HG03432 (cell line): Measurements from ENCODE around the gene MTSS2.

Experiments used
- ATAC-seq: cut with Tn5 transposase; IDR thresholded peaks from one replicate; pipeline ENCODE4 v1.9.1; 2021; ENCODE audit warnings: mild to moderate bottlenecking, moderate library complexity; ENCODE audit not compliant: unreplicated experiment

MTSS2 gene

DNA sequence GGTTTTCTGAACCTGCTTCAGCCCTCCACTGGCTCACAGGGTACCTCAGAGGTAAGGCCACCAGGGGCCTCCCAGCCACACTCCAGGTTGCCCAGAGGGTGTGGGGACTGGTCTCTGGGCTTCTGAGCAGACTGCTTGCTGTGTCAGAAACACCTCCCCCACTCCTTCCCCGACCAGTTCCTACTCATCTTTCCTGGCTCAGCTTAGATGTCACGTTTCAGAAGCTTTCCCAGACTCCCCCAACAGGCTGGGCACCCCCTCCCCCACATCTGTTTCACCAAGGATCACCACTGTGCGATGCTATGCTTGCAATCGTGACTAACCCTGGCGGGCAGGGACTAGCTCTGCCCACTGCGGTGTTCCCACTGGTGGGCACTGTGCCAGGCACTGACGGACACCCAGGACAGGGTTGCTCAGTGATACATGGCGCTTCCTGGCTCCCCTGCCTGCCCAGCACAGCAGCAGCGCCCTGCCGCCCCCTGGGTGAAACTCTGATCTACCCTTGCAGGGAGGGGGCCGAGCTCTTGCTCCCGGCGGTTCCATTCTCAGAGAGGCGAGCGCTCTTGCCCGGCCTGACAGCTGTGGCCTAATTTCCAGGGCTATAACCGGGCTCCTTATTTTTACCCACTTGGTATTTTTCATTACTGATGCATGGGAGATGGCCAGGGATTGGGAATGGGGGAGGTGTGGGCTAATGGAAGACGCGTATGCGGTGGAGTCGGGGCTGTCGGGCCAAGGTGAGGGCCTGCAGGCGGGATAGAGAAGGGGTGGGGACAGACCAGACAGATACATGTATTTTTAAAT lies 29.4 kb upstream of the MTSS2 start:
- ATAC-seq, result no peak

GRCh38 chr16:70714581-70715054 lies 28.8 kb upstream of the MTSS2 start:
- no peak for ATAC-seq

DNA sequence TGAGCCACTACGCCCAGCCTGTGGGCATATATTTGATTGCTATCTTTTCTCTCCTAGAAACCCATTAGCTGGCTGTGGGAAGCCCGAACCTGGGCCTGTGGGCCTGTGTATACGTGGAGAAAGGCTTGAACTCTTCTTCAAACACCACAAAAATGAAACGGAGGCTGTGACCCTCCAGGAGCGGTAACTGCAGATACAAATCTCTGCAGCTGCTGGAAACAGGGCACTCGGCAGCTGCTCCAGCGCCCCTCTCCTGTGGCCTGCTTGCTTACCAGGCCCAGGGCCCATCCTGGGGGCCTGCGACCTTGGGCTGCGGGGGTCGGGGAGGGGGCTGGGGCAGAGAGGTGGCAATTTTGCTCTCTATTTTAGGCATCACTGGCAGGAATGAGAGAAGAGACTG lies 28.0 kb upstream of the MTSS2 start:
- no peak for ATAC-seq

GRCh38 chr16:70713342-70713741 lies 27.5 kb upstream of the MTSS2 start:
- no peak for ATAC-seq

GRCh38 chr16:70712942-70713341 lies 27.1 kb upstream of the MTSS2 start:
- no peak for ATAC-seq

DNA sequence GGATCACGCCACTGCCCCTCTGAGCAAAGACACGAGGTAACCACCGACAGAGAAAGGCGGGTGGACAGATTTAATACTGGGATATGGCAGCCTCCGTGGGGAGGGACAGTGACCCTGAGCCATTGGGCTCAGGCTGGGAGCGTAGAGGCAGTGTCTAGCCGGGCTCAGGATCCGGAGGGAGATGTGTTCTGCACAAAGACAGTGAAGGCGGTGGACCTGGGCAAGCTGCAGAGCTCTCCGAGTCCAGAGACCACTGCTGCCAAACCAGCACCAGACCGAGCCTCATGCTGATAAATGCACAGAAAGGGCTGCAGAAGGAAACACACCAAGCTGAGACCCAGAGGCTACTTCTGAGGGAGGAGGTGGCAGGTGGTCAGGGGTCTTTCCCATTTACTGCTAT lies 26.5 kb upstream of the MTSS2 start:
- ATAC-seq, result no peak

GRCh38 chr16:70711211-70712031 lies 25.6 kb upstream of the MTSS2 start:
- ATAC-seq, result no peak

- no peak for ATAC-seq
These were observed 24.8 kb upstream of the MTSS2 start for GRCh38 chr16:70710422-70711210.

DNA sequence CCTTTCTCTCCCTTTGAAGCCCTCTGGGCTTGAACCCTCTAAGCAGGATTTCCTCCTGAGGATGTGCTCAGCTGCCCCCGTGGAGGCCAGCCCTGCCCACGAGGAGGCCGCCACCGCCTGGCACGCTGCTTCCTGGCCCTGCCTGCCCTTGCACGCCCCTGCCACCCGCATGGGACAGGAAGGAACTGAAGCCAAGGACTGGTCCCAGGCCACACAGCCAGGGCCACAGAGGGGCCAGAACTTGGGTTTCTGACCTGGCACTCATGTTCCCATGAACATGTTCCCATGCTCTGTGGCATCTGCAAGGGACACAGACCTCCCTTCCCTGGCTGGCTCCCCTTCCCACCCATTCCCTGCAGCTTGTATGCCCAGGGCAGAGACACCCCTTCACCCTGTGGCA lies 24.1 kb upstream of the MTSS2 start:
- ATAC-seq, result no peak

DNA sequence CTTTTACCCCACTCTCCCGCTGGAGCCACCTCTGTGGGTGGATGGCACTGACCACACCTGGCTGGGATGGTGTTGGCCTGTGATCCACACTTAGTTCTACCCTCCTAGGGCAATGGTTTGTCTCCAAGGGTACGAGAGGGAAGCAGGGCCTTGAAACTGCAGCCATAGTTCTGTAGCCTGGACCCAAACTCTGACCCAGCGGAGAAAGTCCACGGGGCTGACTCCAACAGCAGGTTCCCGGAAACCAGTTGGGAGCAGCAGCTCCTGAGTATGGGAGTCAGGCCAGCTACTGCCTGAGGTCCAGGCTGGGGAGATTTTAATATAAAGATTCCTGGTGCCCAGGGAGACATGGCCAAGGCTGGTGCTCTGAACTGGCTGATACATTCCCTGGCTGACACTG lies 23.6 kb upstream of the MTSS2 start:
- ATAC-seq, result no peak

DNA sequence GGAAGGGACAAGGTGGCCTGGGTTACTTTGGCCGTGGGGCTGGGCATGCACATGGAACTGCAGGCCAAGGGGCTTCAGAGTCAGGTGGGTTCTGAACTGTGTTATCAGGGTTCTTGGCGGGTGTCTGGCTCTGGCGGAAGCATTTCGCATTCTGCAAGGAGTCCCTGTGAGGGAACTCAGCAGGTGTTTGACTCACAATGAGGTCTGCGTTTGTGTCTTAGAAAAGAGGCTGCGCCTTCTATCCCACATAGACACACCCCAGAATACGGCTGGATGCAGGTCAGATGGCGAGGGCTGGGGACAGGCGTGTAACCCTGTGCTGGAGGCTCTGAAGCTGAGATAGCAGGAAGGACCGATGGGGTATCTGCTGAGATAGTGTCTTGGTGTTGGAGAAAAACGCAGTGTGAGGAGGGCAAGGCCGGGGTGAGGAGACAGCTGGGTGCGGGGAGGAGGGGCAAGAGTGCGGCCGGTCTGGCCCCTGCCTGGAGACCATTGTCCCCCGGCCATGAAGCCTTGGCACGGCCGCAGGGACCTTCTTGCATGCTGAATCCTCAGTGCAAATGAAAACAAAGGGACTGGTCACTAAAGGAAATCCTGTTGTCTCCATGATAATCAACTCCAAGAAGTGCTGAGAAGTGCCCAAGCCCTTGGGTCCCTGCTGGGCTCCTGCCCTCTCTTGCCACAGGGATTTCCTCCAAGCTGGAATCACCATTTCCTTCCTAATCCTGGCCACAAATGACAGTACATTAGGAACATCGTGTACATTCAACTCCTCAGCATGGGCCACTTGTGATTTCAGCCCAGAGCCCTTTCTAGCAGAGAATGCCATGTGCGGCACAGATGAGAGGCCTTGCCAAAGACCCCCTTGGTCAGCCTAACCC lies 22.8 kb upstream of the MTSS2 start:
- ATAC-seq, result no peak

DNA sequence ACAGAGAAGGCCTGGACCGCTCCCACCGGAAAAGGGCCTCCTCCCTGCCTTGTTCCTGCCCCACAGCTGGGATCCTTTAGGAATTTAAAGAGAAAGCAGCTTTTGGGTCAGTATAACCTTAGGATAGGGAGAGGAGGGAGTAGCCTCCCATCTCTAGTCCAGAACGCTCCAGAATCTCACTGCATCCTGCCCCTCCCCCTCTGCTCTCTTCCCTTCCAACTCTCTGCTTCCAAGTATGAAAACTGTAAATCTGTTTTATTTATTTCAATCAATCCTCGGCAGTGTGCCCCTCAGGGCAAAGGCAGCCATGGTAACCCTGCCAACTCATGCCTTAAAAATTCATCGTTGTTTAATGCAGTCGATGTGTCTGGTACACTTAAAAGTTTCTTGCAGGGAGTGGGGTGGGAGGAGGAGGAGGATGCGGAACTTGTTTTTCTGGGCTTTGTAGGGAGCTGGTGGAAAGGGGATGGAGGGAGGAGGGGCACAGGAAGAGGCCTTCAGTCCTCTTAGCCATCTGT lies 21.2 kb upstream of the MTSS2 start:
- no peak for ATAC-seq

DNA sequence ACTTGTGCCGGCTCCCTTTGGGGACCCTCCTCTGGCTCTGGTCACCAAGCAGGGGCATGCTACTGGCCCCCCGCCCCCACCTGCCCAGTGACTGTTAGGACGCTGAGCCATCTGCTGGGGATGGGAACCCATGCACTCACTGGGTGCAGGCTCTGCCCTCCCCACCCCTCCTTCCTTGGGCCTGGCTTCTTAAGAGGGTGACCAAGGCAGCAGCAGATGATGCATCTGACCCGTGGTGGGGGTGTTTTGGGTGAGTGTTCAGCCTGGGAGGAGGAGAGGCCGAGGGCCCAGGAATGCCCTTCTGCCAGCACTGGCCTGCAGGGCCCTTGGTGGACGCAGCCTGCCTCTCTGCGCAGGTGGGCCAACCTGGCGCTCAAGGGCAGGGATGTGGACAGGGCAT lies 19.2 kb upstream of the MTSS2 start:
- no peak for ATAC-seq

DNA sequence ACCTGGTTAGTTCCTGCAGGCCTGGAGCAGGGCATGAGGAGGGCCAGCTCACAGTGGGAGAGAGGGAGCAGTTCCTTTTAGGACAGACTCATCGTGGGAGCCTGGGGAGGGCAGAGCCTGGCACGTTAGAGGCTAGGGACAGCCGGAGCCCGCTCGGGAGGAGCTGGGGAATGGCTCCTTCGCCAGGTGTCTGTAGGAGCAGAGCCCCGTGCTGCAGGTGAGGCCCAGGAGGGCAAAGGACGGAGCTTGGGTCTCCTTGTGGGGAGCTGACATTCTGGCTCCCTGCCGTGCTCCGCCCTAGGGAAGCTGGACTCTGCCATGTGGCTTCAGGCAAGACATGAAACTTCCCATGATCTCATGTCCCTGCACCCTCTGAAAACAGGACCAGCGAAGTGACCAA lies 18.7 kb upstream of the MTSS2 start:
- ATAC-seq, result no peak

DNA sequence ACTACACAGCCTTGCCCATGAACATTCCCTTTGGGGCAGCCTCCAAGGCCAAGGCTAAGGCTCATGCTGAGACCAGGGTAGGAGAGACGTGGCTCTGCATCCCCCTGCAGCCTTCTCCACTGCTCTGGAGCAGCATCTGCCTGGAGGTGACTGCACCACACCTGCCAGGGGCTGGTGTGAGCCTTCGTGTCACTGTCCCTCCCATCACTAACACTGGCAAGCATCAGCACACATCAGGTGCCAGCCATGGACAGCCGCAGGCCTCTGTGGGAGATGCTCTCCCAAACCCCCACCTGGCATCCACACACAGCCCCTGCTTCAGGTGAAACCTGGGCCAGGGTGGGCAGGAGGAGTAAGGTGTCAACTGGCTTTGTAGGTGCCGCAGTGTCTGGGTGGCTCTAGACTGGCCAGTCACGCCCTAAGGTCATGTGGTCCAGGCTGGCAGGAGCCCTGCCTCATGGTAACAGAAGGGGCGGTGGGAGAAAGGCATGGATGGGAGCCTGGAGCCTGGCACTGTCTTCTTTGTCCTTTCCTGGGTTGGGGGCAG lies 18.1 kb upstream of the MTSS2 start:
- no peak for ATAC-seq

DNA sequence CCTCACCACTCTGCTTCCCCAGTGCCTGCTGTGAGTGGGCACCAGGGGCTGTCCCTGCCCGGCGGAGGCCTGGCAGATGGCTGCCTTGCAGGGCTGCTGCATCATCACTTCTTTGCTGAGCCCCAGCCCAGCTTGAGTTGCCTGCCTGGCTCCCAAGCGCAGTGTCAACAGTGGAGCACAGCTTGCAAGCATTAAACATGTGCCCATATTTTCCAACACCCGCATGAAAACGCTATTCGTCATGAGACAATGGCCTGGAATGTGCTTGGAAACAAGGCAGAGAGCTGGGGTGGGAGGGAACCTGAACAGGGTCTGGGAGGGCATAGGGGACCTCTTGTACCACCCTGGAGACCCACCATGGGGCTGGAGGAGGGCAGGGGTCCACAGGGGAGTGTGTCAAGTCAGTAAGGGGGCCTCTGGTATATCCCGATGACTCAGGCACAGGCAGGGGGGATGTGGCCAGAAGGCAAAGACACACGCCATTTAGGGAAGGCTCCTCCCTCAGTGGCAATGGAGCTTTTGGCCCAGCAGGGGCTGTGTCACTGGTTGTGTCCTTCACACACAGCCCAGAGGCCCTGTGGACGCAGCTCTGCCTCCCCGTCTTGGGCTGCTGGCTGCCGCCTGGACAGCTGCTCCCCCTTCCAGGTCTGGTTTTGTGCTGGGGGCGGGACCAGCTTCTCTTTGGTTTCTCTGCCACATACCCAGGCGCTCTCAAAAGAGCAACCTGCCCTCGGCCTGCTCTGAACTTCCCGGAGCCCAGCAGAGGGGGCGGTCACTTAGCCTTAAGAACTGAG lies 17.4 kb upstream of the MTSS2 start:
- ATAC-seq, result no peak

DNA sequence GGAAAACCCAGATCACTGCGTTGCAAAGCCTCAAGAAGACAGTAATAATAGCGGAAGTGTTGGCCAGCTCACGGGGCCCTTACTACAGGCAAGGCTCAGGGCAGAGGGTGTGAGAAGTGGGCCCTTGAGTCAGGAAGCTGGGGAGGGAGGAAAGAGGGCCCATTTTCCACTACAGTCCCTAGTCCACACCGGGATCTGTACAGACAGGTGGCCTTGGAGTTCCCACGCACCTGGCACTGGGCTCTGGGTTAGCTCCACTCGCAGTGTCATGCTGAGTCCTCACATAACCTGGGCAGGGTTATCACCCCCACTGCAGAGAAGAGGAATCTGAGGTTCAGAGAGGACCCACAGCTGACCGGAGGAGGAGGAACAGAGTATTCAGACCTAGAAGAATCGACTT lies 16.8 kb upstream of the MTSS2 start:
- no peak for ATAC-seq

DNA sequence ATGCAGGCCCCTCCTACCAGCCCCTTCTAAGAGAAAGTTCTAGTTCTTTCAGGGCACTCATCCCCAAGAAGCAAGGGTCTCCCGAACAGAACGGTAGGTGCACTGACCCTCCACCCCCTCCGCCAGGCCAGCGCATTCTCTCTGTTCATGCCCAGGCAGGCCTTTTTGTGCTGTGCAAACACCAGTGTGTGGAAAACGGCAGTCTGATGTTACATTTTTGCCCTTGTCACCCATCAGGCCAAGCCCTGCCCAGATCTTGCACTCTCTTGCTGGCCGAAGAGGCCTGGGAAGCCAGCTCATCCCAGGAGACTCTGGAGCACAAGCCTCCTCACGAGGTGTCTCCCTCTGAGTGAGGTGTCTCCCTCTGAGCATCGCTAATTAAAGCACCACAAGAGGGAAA lies 16.1 kb upstream of the MTSS2 start:
- no peak for ATAC-seq

- no peak for ATAC-seq
These were observed 15.7 kb upstream of the MTSS2 start for GRCh38 chr16:70701596-70701995.
